ENCODE results near the gene KRTAP9-4.
A peak's percentile ranks its signal among the peaks of the same experiment; 100 is the strongest.
"Not testable (repeated sequence)": the region's sequence is repeated elsewhere in the genome, so short reads cannot be mapped to it uniquely, and the experiment has no call there.

The KRTAP9-4 gene, protein sequence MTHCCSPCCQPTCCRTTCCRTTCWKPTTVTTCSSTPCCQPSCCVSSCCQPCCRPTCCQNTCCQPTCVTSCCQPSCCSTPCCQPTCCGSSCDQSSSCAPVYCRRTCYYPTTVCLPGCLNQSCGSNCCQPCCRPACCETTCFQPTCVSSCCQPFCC

DNA sequence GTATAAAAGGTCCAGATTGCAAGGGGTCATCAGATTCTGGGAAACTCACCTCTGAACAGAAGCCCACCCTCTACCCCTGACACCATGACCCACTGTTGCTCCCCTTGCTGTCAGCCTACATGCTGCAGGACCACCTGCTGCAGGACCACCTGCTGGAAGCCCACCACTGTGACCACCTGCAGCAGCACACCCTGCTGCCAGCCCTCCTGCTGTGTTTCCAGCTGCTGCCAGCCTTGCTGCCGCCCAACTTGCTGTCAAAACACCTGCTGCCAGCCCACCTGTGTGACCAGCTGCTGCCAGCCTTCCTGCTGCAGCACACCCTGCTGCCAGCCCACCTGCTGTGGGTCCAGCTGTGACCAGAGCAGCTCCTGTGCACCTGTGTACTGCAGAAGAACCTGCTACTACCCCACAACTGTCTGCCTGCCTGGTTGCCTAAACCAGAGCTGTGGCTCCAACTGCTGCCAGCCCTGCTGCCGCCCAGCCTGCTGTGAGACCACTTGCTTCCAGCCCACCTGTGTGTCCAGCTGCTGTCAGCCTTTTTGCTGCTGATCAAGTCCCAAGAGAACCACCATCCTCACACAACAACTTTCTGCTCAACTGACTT, at the start of gene KRTAP9-4:
TSS of gene KRTAP9-4 (plus strand) at position 51 of the 604 bp plus-strand sequence. CDS start at position 85, 34 bp downstream.
- DNase-seq (ENCODE audit: low read depth); H3K4me3 ChIP-seq (ENCODE audit: low read depth, low read length): not testable (repeated sequence)

GRCh38 chr17:41211845-41212466, 37.5 kb upstream of the KRTAP9-4 start:
- no peak overlapping the region for H3K4me3 ChIP-seq (ENCODE audit: low read depth, low read length)
- DNase-seq (ENCODE audit: low read depth), result peak; percentile 73
- TF ChIP-seq CTCF (IDR thresholded peaks at IDR 0.05; ENCODE audit: control insufficient read depth, extremely low read depth, insufficient read depth), result no peak

DNA sequence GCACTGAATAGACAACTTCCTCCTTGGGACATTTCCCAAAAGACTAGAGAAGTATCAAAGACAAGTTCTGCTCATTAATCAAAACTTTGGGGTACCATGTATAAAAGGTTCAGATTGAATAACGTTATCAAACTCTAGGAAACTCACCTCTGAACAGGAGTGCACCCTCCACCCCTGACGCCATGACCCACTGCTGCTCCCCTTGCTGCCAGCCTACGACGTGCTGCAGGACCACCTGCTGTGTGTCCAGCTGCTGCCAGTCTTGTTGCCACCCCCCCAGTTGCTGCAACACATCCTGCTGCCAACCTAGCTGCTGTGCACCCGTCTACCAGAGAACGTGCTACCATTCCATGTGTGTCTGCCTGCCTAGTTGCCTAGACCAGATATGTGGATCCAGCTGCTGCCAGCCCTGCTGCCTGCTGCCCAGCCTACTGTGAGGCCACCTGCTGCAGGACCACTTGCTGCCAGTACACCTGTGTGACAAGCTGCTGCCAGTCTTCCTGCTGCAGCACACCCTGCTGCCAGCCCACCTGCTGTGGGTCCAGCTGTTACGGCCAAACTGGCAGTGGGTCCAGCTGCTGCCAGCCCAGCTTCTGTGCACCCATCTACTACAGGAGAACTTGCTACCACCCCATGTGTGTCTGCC, 36.8 kb upstream of the KRTAP9-4 start:
- TF ChIP-seq CTCF (IDR thresholded peaks at IDR 0.05; ENCODE audit: control insufficient read depth, extremely low read depth, insufficient read depth), result no peak
- DNase-seq (ENCODE audit: low read depth), result no peak
- no peak overlapping the region for H3K4me3 ChIP-seq (ENCODE audit: low read depth, low read length)

DNA sequence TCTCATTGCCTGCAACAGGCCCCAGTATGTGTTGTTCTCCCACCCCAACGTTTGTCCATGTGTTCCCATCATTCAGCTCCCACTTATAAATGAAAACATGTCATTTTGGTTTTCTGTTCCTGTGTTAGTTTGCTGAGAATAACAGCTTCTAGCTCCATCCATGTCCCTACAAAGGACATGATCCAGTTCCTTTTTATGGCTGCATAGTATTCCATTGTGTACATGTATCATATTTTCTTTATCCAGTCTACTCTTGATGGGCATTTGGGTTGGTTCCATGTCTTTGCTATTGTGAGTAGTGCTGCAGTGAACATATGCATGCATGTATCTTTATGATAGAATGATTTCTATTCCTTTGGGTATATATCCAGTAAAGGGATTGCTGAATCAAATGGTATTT, 33.8 kb upstream of the KRTAP9-4 start:
- DNase-seq (ENCODE audit: low read depth), result no peak
- H3K4me3 ChIP-seq (ENCODE audit: low read depth, low read length), result no peak overlapping the region
- no peak for TF ChIP-seq CTCF (IDR thresholded peaks at IDR 0.05; ENCODE audit: control insufficient read depth, extremely low read depth, insufficient read depth)

DNA sequence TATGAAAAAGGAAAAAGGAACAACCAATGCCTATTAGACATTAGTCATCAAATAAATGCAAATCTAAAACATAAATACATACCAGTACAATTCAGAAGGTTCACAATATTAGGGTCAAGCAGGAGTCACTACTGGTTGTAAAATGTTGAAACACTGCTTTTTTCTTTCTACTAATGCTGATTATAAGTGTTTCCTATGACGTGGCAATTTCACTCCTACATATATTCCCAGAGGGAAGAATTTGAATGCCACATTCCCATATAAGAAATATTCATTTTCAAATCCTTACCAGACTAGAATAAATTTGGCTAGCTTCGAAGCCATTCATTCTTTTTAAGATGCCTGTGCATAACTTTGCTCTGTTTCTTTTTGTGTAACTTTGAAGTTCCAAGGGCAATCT, 25.7 kb upstream of the KRTAP9-4 start:
- DNase-seq (ENCODE audit: low read depth), result no peak
- no peak overlapping the region for H3K4me3 ChIP-seq (ENCODE audit: low read depth, low read length)

DNA sequence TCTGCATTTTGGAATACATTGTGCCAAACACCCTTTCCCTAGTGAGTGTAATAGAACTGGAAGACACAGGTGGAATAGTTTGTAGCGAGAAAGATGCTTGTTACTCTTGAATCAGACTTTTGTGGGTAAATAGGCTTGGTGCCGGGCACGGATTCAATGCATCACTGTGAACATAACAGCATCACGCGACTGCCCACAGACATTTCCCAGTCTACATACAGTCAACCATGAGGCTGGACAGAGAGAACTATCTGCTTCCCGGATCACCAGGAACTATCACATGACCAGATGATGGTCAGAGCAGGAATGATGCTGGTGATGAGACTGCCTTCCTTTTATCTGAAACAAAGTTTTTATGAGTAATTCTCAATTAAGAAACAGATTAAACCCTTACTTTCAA, 23.4 kb upstream of the KRTAP9-4 start:
- TF ChIP-seq CTCF (IDR thresholded peaks at IDR 0.05; ENCODE audit: control insufficient read depth, extremely low read depth, insufficient read depth), result no peak
- no peak overlapping the region for H3K4me3 ChIP-seq (ENCODE audit: low read depth, low read length)
- DNase-seq (ENCODE audit: low read depth), result no peak

More for the DNA sequence above, 25.7 kb upstream of the KRTAP9-4 start:
- no peak for TF ChIP-seq CTCF (IDR thresholded peaks at IDR 0.05; ENCODE audit: control insufficient read depth, extremely low read depth, insufficient read depth)

DNA sequence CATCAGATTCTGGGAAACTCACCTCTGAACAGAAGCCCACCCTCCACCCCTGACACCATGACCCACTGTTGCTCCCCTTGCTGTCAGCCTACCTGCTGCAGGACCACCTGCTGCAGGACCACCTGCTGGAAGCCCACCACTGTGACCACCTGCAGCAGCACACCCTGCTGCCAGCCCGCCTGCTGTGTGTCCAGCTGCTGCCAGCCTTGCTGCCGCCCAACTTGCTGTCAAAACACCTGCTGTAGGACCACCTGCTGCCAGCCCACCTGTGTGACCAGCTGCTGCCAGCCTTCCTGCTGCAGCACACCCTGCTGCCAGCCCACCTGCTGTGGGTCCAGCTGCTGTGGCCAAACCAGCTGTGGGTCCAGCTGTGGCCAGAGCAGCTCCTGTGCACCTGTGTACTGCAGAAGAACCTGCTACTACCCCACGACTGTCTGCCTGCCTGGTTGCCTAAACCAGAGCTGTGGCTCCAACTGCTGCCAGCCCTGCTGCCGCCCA, 22.8 kb upstream of the KRTAP9-4 start, which contains the start of gene KRTAP9-2:
TSS of gene KRTAP9-2 (plus strand) at position 51 of the 498 bp plus-strand sequence. CDS start at position 58, 7 bp downstream.
- not testable (repeated sequence) for DNase-seq (ENCODE audit: low read depth); H3K4me3 ChIP-seq (ENCODE audit: low read depth, low read length)
